ENCODE measurements around the gene MAG. TPM values are rescaled to one million over a fixed set of nuclear protein-coding genes. Genes with fewer than 3 reads are reported as not detected.

Gene MAG
- total and polyA plus RNA-seq, 2 of the 13 experiments (the other 11 are each of a cell fraction or from before 2014, with no cell fraction given) = 0.20 to 1.3 TPM

DNA sequence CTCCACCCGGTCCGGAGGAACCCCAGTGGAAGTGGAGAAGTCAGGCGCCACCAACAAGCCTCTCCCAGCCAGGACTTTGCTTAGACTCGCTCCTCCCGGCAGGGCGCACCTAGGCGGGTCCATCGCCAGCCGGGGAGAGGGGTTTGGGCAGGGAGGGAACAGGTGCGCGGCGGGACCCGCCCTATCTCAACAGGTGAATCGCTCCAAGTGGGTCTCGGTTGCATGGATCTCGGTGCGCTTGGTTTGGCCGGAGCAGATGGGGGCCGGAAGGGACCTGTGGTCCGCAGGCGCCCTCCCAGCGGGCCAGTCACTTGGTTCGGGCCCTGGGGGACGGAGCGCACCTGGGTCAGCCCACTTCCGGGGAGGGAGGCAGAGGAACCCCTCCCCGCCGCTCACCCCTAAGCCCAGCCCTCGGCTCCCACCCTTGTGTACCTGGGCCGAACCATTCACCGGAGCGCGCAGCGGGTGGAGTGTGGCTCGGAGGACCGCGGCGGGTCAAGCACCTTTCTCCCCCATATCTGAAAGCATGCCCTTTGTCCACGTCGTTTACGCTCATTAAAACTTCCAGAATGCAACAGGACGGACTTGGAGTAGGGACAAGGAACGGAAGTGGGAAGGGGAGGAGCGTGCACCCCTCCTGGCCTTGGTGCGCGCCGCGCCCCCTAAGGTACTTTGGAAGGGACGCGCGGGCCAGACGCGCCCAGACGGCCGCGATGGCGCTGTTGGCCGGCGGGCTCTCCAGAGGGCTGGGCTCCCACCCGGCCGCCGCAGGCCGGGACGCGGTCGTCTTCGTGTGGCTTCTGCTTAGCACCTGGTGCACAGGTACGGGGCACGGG, 43.4 kb upstream of the MAG start, which contains the start of gene LSR (continued):
- TF ChIP-seq, protein P1, sequence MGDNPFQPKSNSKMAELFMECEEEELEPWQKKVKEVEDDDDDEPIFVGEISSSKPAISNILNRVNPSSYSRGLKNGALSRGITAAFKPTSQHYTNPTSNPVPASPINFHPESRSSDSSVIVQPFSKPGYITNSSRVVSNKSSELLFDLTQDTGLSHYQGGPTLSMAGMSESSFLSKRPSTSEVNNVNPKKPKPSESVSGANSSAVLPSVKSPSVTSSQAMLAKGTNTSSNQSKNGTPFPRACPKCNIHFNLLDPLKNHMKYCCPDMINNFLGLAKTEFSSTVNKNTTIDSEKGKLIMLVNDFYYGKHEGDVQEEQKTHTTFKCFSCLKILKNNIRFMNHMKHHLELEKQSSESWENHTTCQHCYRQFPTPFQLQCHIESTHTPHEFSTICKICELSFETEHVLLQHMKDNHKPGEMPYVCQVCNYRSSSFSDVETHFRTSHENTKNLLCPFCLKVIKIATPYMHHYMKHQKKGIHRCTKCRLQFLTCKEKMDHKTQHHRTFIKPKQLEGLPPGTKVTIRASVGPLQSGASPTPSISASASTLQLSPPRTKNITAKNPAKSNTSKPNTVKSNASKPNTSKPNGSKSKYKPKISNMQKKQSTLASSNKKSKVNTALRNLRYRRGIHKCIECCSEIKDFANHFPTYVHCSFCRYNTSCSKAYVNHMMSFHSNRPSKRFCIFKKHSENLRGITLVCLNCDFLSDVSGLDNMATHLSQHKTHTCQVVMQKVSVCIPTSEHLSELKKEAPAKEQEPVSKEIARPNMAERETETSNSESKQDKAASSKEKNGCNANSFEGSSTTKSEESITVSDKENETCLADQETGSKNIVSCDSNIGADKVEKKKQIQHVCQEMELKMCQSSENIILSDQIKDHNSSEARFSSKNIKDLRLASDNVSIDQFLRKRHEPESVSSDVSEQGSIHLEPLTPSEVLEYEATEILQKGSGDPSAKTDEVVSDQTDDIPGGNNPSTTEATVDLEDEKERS (CRISPR knock-in tag; IDR thresholded peaks at IDR 0.05) = 0 out of 2 replicates have a peak, but pooled peaks have one; percentile 29
- TF ChIP-seq SUZ12 (IDR thresholded peaks at IDR 0.05; ENCODE audit: low read depth, low read length) = no peak
- 0 out of 2 replicates have a peak, but pooled peaks have one; percentile 37 for TF ChIP-seq ZNF253 (CRISPR knock-in tag; IDR thresholded peaks at IDR 0.05; ENCODE audit: borderline replicate concordance)
- peak; percentile 30; the same call in 1 of the 2 replicates for TF ChIP-seq ZNF704 (CRISPR knock-in tag; IDR thresholded peaks at IDR 0.05; ENCODE audit: borderline replicate concordance)
- no peak for TF ChIP-seq ZNF891 (CRISPR knock-in tag; IDR thresholded peaks at IDR 0.05)
- TF ChIP-seq XRCC5 (optimal IDR thresholded peaks at IDR 0.05; ENCODE audit: low read length) = peak; percentile 13
- no peak for TF ChIP-seq NFE2 (CRISPR knock-in tag; IDR thresholded peaks at IDR 0.05)
- TF ChIP-seq ZNF274 (CRISPR knock-in tag; IDR thresholded peaks at IDR 0.05) = peak; percentile 69; the same call in 1 of the 2 replicates
- TF ChIP-seq ZNF678 (CRISPR knock-in tag; IDR thresholded peaks at IDR 0.05) = no peak
- peak; percentile 75 for TF ChIP-seq ZBTB14 (CRISPR knock-in tag; IDR thresholded peaks at IDR 0.05)
- TF ChIP-seq, protein P2, sequence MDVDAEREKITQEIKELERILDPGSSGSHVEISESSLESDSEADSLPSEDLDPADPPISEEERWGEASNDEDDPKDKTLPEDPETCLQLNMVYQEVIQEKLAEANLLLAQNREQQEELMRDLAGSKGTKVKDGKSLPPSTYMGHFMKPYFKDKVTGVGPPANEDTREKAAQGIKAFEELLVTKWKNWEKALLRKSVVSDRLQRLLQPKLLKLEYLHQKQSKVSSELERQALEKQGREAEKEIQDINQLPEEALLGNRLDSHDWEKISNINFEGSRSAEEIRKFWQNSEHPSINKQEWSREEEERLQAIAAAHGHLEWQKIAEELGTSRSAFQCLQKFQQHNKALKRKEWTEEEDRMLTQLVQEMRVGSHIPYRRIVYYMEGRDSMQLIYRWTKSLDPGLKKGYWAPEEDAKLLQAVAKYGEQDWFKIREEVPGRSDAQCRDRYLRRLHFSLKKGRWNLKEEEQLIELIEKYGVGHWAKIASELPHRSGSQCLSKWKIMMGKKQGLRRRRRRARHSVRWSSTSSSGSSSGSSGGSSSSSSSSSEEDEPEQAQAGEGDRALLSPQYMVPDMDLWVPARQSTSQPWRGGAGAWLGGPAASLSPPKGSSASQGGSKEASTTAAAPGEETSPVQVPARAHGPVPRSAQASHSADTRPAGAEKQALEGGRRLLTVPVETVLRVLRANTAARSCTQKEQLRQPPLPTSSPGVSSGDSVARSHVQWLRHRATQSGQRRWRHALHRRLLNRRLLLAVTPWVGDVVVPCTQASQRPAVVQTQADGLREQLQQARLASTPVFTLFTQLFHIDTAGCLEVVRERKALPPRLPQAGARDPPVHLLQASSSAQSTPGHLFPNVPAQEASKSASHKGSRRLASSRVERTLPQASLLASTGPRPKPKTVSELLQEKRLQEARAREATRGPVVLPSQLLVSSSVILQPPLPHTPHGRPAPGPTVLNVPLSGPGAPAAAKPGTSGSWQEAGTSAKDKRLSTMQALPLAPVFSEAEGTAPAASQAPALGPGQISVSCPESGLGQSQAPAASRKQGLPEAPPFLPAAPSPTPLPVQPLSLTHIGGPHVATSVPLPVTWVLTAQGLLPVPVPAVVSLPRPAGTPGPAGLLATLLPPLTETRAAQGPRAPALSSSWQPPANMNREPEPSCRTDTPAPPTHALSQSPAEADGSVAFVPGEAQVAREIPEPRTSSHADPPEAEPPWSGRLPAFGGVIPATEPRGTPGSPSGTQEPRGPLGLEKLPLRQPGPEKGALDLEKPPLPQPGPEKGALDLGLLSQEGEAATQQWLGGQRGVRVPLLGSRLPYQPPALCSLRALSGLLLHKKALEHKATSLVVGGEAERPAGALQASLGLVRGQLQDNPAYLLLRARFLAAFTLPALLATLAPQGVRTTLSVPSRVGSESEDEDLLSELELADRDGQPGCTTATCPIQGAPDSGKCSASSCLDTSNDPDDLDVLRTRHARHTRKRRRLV (CRISPR knock-in tag; IDR thresholded peaks at IDR 0.05) = peak; percentile 21; the same call in 1 of the 2 replicates
- TF ChIP-seq, protein P3, sequence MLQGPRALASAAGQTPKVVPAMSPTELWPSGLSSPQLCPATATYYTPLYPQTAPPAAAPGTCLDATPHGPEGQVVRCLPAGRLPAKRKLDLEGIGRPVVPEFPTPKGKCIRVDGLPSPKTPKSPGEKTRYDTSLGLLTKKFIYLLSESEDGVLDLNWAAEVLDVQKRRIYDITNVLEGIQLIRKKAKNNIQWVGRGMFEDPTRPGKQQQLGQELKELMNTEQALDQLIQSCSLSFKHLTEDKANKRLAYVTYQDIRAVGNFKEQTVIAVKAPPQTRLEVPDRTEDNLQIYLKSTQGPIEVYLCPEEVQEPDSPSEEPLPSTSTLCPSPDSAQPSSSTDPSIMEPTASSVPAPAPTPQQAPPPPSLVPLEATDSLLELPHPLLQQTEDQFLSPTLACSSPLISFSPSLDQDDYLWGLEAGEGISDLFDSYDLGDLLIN (CRISPR knock-in tag; IDR thresholded peaks at IDR 0.05; ENCODE audit: borderline replicate concordance) = no peak; the same call in 1 of the 2 replicates
- TF ChIP-seq ETS1 (CRISPR knock-in tag; IDR thresholded peaks at IDR 0.05) = 0 out of 2 replicates have a peak, but pooled peaks have one; percentile 45
- peak; percentile 92 for TF ChIP-seq ELF1 (CRISPR knock-in tag; IDR thresholded peaks at IDR 0.05)
